HepG2 (cell line): ENCODE results near the gene STARD13. TPM values are rescaled to one million over a fixed set of nuclear protein-coding genes. Genes with fewer than 3 reads are reported as not detected.

Experiments used
- ATAC-seq: fragments of 200-7000 bp; cut with Tn5 transposase; 3 replicates; pipeline ENCODE4 v1.9.1; 2020; ENCODE audit warnings: mild to moderate bottlenecking, moderate library complexity
- BruUV-seq: library from RNA; stranded (reverse); fragments of 400-500 nt; replicated peaks from 2 replicates; lab custom pipeline; 2021; lab: Mats Ljungman, UMichigan
- CTCF ChIA-PET: fragments of 300-600 bp; formaldehyde crosslinking; extraction: SDS; loops from one replicate; lab custom pipeline; 2021; ENCODE audit warnings: low total read pairs, inconsistent platforms, low intra/inter-chr PET ratio; lab: Yijun Ruan, JAX
- POLR2A ChIA-PET: fragments of 350-600 bp; sonication (Branson Sonifier 250); formaldehyde crosslinking; loops from one replicate; lab custom pipeline; 2020; ENCODE audit warnings: antibody characterized with exemption, inconsistent platforms; lab: Yijun Ruan, JAX
- DNase-seq: peaks from one replicate; pipeline ENCODE4 v3.0.0-alpha.2; 2015; ENCODE audit warnings: low spot score
- FAIRE-seq: peaks from 3 replicates; lab custom pipeline; 2011; peaks lifted over from hg19 to GRCh38; lab: Jason Lieb, UNC
- H2AFZ ChIP-seq: one replicate; pipeline ENCODE4 v1.6.1; 2011; ENCODE audit warnings: low read length, inconsistent platforms
- H3K27ac ChIP-seq: fragments of 300-600 bp; 3 replicates; pipeline ENCODE4 v1.8.0; 2011; ENCODE audit warnings: mixed run types, mild to moderate bottlenecking, mixed read lengths, low read length, inconsistent platforms; ENCODE audit not compliant: insufficient read depth; ENCODE audit errors: extremely low read length
- H3K27me3 ChIP-seq, 2 experiments: fragments of 200-600 bp in 1 of 2; 2 replicates in 1 of 2; 3 replicates in 1 of 2; pipeline versions ENCODE4 v1.6.0 to v1.8.0; 2011; ENCODE audit warnings: low read length in 2 of 2, mild to moderate bottlenecking in 2 of 2, moderate library complexity in 2 of 2, inconsistent platforms in 1 of 2; ENCODE audit not compliant: insufficient read depth in 2 of 2, control insufficient read depth in 1 of 2
- H3K36me3 ChIP-seq, 2 experiments: fragments of 200-600 bp in 1 of 2; replicated peaks in 1 of 2; 2 replicates in 1 of 2; 3 replicates in 1 of 2; pipeline versions ENCODE4 v1.5.1 to v1.8.0; 2011; ENCODE audit warnings: low read length in 2 of 2, inconsistent platforms in 1 of 2; ENCODE audit not compliant: insufficient read depth in 2 of 2, control insufficient read depth in 1 of 2
- H3K4me1 ChIP-seq: 2 replicates; pipeline ENCODE4 v1.5.1; 2012; ENCODE audit warnings: low read length, inconsistent platforms; ENCODE audit not compliant: insufficient read depth
- H3K4me2 ChIP-seq: 2 replicates; pipeline ENCODE4 v1.6.0; 2011; ENCODE audit warnings: low read depth, low read length, inconsistent platforms
- H3K4me3 ChIP-seq, 3 experiments: fragments of 200-600 bp in 1 of 3; sonication (generic), shearing (Covaris generic) in 1 of 3; replicated peaks in 1 of 3; 2 replicates each; pipeline ENCODE4 v1.5.1; 2011 to 2016; ENCODE audit warnings: low read length in 3 of 3, inconsistent platforms in 2 of 3, low read depth in 2 of 3, mild to moderate bottlenecking in 2 of 3, control low read depth in 1 of 3, mixed read lengths in 1 of 3; ENCODE audit not compliant: insufficient read depth in 1 of 3
- H3K79me2 ChIP-seq: one replicate; pipeline ENCODE4 v1.6.1; 2011; ENCODE audit warnings: low read length, inconsistent platforms; ENCODE audit not compliant: insufficient read depth
- H3K9ac ChIP-seq: 2 replicates; pipeline ENCODE4 v1.6.0; 2011; ENCODE audit warnings: mild to moderate bottlenecking, low read depth, low read length, inconsistent platforms; ENCODE audit not compliant: insufficient read depth
- H3K9me3 ChIP-seq: 2 replicates; pipeline ENCODE4 v1.5.1; 2012; ENCODE audit warnings: mild to moderate bottlenecking, low read length
- H4K20me1 ChIP-seq: 2 replicates; pipeline ENCODE4 v1.6.0; 2011; ENCODE audit warnings: inconsistent platforms, mild to moderate bottlenecking, low read length, moderate library complexity; ENCODE audit not compliant: insufficient read depth
- CBX2 ChIP-seq, 2 experiments: fragments of 200-600 bp in 1 of 2; sonication (generic); formaldehyde crosslinking in 1 of 2; IDR thresholded peaks; 2 replicates each; pipeline versions ENCODE4 v1.7.0 to v1.8.1; 2018 to 2022; ENCODE audit warnings: low read depth in 2 of 2, low read length in 1 of 2, mild to moderate bottlenecking in 1 of 2, missing genetic modification reagents in 1 of 2
- KAT8 ChIP-seq: IDR thresholded peaks from 2 replicates; pipeline ENCODE4 v1.6.1; 2016; ENCODE audit warnings: missing genetic modification reagents, missing compliant biosample characterization
- PPARG ChIP-seq: conservative IDR thresholded peaks from 2 replicates; pipeline ENCODE4 v1.6.1; 2016; ENCODE audit warnings: missing biosample characterization, missing genetic modification reagents
- STAT5B ChIP-seq: sonication (generic); formaldehyde crosslinking; IDR thresholded peaks from 2 replicates; pipeline ENCODE4 v1.4.0; 2020; ENCODE audit warnings: missing genetic modification reagents
- TAF15 ChIP-seq: fragments of 200-400 bp; formaldehyde crosslinking; IDR thresholded peaks from one replicate; pipeline ENCODE4 v1.6.1; 2018; ENCODE audit warnings: mild to moderate bottlenecking, low read depth, low read length; ENCODE audit not compliant: poor library complexity, severe bottlenecking
- ZNF121 ChIP-seq: sonication (generic); formaldehyde crosslinking; IDR thresholded peaks from 2 replicates; pipeline ENCODE4 v1.5.0; 2020; ENCODE audit warnings: mild to moderate bottlenecking, missing genetic modification reagents
- ZNF354B ChIP-seq: sonication (generic); formaldehyde crosslinking; IDR thresholded peaks from 2 replicates; pipeline ENCODE4 v1.8.0; 2022; ENCODE audit warnings: mild to moderate bottlenecking, missing genetic modification reagents
- WGBS: methylation state at CpG from one replicate; pipeline ENCODE4 v1.1.6; 2017; ENCODE audit warnings: low lambda C conversion rate; 5-methylcytosine and 5-hydroxymethylcytosine counted together
- in situ Hi-C: cut with HindIII; loops from 2 replicates; pipeline ENCODE4 v1.10.0; 2017; ENCODE audit warnings: low pct_unique_long_range_greater_than_20kb; ENCODE audit not compliant: extremely low pct_ligation_motif_present
- intact Hi-C: fragments of 100-400 bp; cut with micrococcal nuclease; formaldehyde crosslinking; loops from one replicate; pipeline ENCODE4 v1.10.0; 2022; ENCODE audit not compliant: unreplicated experiment
- polyA plus RNA-seq, 8 experiments: library from polyadenylated mRNA; depleted of rRNA in 3 of 8; stranded (reverse) in 7 of 8; unstranded in 1 of 8; fragments of >200 nt; fragmentation: Illumina TruSeq in 4 of 8; extraction: Trizol in 4 of 8; gene quantifications; 2 replicates each; pipeline versions ENCODE4 v1.2.1 to v1.2.3, GENCODE V29; 2011 to 2016; ENCODE audit warnings: low read depth in 4 of 8, missing spikeins in 1 of 8, mixed read lengths in 1 of 8; ENCODE audit not compliant: insufficient read depth in 1 of 8
- total RNA-seq, 5 experiments: library from RNA; depleted of rRNA; stranded (reverse); fragments of >200 nt; fragmentation: Illumina TruSeq; extraction: Trizol; gene quantifications; 2 replicates each; pipeline ENCODE4 v1.2.3, GENCODE V29; 2016; ENCODE audit warnings: low read depth in 1 of 5
- TF ChIP-seq, protein P1 (sequence below): IDR thresholded peaks from 2 replicates; pipeline ENCODE4 v1.6.1; 2016; ENCODE audit warnings: missing compliant biosample characterization, missing genetic modification reagents, borderline replicate concordance
- TF ChIP-seq, protein P2 (sequence below): sonication (generic); formaldehyde crosslinking; IDR thresholded peaks from 2 replicates; pipeline ENCODE4 v1.8.1; 2022; ENCODE audit warnings: low read depth, mild to moderate bottlenecking, missing genetic modification reagents
- TF ChIP-seq, protein P3 (sequence below): sonication (generic); formaldehyde crosslinking; IDR thresholded peaks from 2 replicates; pipeline ENCODE4 v1.5.1; 2020; ENCODE audit warnings: mild to moderate bottlenecking, missing genetic modification reagents, moderate library complexity

Gene STARD13
- total and polyA plus RNA-seq, 2 of the 13 experiments (the other 11 are each of a cell fraction or from before 2014, with no cell fraction given): 12.8 to 14.3 TPM

DNA sequence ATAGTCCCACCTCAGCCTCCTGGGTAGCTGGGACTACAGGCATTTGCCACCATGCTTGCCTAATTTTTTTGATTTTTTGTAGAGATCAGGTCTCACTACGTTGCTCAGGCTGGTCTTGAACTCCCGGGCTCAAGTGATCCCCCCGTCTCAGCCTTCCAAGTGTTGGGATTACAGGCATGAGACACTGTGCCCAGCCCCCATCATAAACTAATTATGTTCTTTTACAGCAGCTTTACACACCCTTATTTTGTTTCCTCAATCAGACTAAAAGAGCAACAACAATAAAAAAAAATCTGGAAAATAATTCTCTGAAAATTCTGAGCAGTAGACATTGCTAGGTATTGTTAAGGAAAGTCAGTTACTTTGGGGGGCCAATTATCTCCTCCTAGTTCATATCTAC is 35.7 kb downstream of the STARD13 start:
- intact Hi-C loops: no loop called here
- BruUV-seq: no TSS peak
- H2AFZ ChIP-seq: no peak overlapping the region
- peaks cover 5 to 22% of the 10 kb centered on the region in 2 experiments; a peak in 4 of 5 replicates for H3K36me3 ChIP-seq
- H3K4me2 ChIP-seq: no peak overlapping the region
- H3K27me3 ChIP-seq: no peaks in the 10 kb centered on the region
- H3K9ac ChIP-seq: no peak overlapping the region
- ATAC-seq (no peak), FAIRE-seq (no peak), DNase-seq (no peak)
- H3K27ac ChIP-seq: no peak overlapping the region
- peaks cover 41% of the 10 kb centered on the region for H3K79me2 ChIP-seq
- CTCF ChIA-PET: no interaction called here
- POLR2A ChIA-PET: interaction anchor here (1.2 kb wide), 1 partner anchor 36 kb away, joined by 3 read pairs; the partner anchor contains the start of gene STARD13
- TF ChIP-seq, protein P1, sequence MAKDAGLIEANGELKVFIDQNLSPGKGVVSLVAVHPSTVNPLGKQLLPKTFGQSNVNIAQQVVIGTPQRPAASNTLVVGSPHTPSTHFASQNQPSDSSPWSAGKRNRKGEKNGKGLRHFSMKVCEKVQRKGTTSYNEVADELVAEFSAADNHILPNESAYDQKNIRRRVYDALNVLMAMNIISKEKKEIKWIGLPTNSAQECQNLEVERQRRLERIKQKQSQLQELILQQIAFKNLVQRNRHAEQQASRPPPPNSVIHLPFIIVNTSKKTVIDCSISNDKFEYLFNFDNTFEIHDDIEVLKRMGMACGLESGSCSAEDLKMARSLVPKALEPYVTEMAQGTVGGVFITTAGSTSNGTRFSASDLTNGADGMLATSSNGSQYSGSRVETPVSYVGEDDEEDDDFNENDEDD: no peak
- TF ChIP-seq, all 625 proteins: peak for 0
- Histone ChIP-seq H3K9me3 (no peaks in the 10 kb centered on the region), H3K4me1 (no peaks in the 10 kb centered on the region), H4K20me1 (no peaks in the 10 kb centered on the region), H3K4me3 (no peak overlapping the region)
- WGBS: 97% methylated on average over 3 of the region's 3 CpGs
- in situ Hi-C loops: no loop called here

DNA sequence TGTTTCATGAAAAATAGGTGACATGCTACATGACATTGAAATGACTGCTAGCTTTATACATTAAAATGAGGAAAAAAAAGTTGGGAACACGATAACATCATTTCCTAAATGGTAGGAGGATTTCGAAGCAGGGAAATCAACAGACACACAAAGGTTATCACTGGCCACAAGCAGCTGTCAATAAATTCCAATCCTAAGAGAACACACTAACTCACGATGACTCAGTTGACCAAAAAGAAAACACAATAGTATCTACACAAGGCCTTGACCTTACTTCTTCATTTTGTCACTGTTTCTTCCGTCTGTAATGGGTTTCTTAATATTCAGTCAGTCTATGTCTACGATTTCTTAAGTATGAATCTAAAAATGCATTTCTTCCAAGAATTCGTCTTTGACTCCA is 36.5 kb downstream of the STARD13 start:
- no peaks in the 10 kb centered on the region for H3K9me3 ChIP-seq
- intact Hi-C loops: no loop called here
- CTCF ChIA-PET: no interaction called here
- no peak for FAIRE-seq
- H2AFZ ChIP-seq: no peak overlapping the region
- H4K20me1 ChIP-seq: no peaks in the 10 kb centered on the region
- no TSS peak for BruUV-seq
- 0 out of 2 replicates have a peak, but pooled peaks cover under 1% of the 10 kb centered on the region for H3K4me1 ChIP-seq
- H3K4me3 ChIP-seq: no peak overlapping the region
- H3K79me2 ChIP-seq: peaks cover 33% of the 10 kb centered on the region
- ATAC-seq: no peak
- DNase-seq: no peak
- POLR2A ChIA-PET: no interaction called here
- H3K27ac ChIP-seq: no peak overlapping the region
- 97% methylated on average over 6 of the region's 6 CpGs for WGBS
- no peaks in the 10 kb centered on the region for H3K27me3 ChIP-seq
- in situ Hi-C loops: no loop called here
- peaks cover 4 to 27% of the 10 kb centered on the region in 2 experiments; a peak in 4 of 5 replicates for H3K36me3 ChIP-seq
- no peak overlapping the region for H3K4me2 ChIP-seq
- H3K9ac ChIP-seq: no peak overlapping the region
- TF ChIP-seq TAF15: no peak
- TF ChIP-seq, protein P2, sequence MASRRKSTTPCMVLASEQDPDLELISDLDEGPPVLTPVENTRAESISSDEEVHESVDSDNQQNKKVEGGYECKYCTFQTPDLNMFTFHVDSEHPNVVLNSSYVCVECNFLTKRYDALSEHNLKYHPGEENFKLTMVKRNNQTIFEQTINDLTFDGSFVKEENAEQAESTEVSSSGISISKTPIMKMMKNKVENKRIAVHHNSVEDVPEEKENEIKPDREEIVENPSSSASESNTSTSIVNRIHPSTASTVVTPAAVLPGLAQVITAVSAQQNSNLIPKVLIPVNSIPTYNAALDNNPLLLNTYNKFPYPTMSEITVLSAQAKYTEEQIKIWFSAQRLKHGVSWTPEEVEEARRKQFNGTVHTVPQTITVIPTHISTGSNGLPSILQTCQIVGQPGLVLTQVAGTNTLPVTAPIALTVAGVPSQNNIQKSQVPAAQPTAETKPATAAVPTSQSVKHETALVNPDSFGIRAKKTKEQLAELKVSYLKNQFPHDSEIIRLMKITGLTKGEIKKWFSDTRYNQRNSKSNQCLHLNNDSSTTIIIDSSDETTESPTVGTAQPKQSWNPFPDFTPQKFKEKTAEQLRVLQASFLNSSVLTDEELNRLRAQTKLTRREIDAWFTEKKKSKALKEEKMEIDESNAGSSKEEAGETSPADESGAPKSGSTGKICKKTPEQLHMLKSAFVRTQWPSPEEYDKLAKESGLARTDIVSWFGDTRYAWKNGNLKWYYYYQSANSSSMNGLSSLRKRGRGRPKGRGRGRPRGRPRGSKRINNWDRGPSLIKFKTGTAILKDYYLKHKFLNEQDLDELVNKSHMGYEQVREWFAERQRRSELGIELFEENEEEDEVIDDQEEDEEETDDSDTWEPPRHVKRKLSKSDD: no peak
- TF ChIP-seq CBX2 (IDR thresholded peaks at IDR 0.05; ENCODE audit: low read depth, low read length): no peak
- TF ChIP-seq CBX2 (CRISPR knock-in tag; IDR thresholded peaks at IDR 0.05; ENCODE audit: low read depth): no peak
- no peak for TF ChIP-seq STAT5B (CRISPR knock-in tag)
- TF ChIP-seq KAT8 (CRISPR knock-in tag): no peak
- TF ChIP-seq ZNF354B (CRISPR knock-in tag): no peak
- TF ChIP-seq, protein P3, sequence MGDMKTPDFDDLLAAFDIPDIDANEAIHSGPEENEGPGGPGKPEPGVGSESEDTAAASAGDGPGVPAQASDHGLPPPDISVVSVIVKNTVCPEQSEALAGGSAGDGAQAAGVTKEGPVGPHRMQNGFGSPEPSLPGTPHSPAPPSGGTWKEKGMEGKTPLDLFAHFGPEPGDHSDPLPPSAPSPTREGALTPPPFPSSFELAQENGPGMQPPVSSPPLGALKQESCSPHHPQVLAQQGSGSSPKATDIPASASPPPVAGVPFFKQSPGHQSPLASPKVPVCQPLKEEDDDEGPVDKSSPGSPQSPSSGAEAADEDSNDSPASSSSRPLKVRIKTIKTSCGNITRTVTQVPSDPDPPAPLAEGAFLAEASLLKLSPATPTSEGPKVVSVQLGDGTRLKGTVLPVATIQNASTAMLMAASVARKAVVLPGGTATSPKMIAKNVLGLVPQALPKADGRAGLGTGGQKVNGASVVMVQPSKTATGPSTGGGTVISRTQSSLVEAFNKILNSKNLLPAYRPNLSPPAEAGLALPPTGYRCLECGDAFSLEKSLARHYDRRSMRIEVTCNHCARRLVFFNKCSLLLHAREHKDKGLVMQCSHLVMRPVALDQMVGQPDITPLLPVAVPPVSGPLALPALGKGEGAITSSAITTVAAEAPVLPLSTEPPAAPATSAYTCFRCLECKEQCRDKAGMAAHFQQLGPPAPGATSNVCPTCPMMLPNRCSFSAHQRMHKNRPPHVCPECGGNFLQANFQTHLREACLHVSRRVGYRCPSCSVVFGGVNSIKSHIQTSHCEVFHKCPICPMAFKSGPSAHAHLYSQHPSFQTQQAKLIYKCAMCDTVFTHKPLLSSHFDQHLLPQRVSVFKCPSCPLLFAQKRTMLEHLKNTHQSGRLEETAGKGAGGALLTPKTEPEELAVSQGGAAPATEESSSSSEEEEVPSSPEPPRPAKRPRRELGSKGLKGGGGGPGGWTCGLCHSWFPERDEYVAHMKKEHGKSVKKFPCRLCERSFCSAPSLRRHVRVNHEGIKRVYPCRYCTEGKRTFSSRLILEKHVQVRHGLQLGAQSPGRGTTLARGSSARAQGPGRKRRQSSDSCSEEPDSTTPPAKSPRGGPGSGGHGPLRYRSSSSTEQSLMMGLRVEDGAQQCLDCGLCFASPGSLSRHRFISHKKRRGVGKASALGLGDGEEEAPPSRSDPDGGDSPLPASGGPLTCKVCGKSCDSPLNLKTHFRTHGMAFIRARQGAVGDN (CRISPR knock-in tag): no peak
- no peak for TF ChIP-seq ZNF121 (CRISPR knock-in tag)
- no peak for TF ChIP-seq PPARG (CRISPR knock-in tag)
